BE2C (cell line): ENCODE data around the gene RNF7.

Experiments
- DNase-seq: peaks from one replicate; pipeline ENCODE4 v3.0.0-alpha.2; 2020
- H3K27me3 ChIP-seq: fragments of 250-450 bp; sonication (Bioruptor Pico); 2 replicates; pipeline ENCODE4 v1.5.1; 2020; ENCODE audit warnings: mild to moderate bottlenecking
- H3K36me3 ChIP-seq: fragments of 250-450 bp; sonication (Bioruptor Pico); 2 replicates; pipeline ENCODE4 v1.5.1; 2020; ENCODE audit warnings: mild to moderate bottlenecking
- H3K4me1 ChIP-seq: fragments of 250-450 bp; sonication (Bioruptor Pico); 2 replicates; pipeline ENCODE4 v1.5.1; 2020
- H3K4me3 ChIP-seq: 2 replicates; pipeline ENCODE4 v1.5.1; 2011; ENCODE audit warnings: low read depth, low read length
- H3K9me3 ChIP-seq: fragments of 250-450 bp; sonication (Bioruptor Pico); 2 replicates; pipeline ENCODE4 v1.5.1; 2020
- CTCF ChIP-seq: IDR thresholded peaks from 2 replicates; pipeline ENCODE4 v1.5.1; 2012; ENCODE audit warnings: mild to moderate bottlenecking, low read depth, low read length

Gene RNF7

GRCh38 chr3:141728355-141728892 lies 9.7 kb upstream of the RNF7 start:
- no peak overlapping the region for H3K4me3 ChIP-seq
- no peak for TF ChIP-seq CTCF
- DNase-seq = no peak
- no peaks in the 10 kb centered on the region for H3K4me1 ChIP-seq
- H3K27me3 ChIP-seq = no peaks in the 10 kb centered on the region
- no peaks in the 10 kb centered on the region for H3K9me3 ChIP-seq
- H3K36me3 ChIP-seq = no peaks in the 10 kb centered on the region

- Histone ChIP-seq H3K4me1 (no peaks in the 10 kb centered on the region), H3K4me3 (no peak overlapping the region), H3K27me3 (no peaks in the 10 kb centered on the region), H3K9me3 (no peaks in the 10 kb centered on the region), H3K36me3 (no peaks in the 10 kb centered on the region)
- DNase-seq = no peak
- TF ChIP-seq CTCF = peak; percentile 34
Measured at GRCh38 chr3:141729240-141729639, 8.9 kb upstream of the RNF7 start.

- Histone ChIP-seq H3K36me3 (no peaks in the 10 kb centered on the region; the same call in none of the 2 replicates), H3K9me3 (no peaks in the 10 kb centered on the region), H3K4me3 (no peak overlapping the region), H3K27me3 (no peaks in the 10 kb centered on the region), H3K4me1 (no peaks in the 10 kb centered on the region)
- no peak for DNase-seq
- no peak for TF ChIP-seq CTCF
Measured at GRCh38 chr3:141735176-141735575, 2.9 kb upstream of the RNF7 start.

- no peak for DNase-seq
- Histone ChIP-seq H3K9me3 (no peaks in the 10 kb centered on the region), H3K4me3 (no peak overlapping the region), H3K36me3 (no peaks in the 10 kb centered on the region; the same call in none of the 2 replicates), H3K4me1 (peaks cover 2% of the 10 kb centered on the region; the same call in 1 of the 2 replicates), H3K27me3 (no peaks in the 10 kb centered on the region)
- TF ChIP-seq CTCF = no peak
Measured at GRCh38 chr3:141735770-141736465, 2.2 kb upstream of the RNF7 start.

GRCh38 chr3:141737093-141737492 lies 1.0 kb upstream of the RNF7 start:
- Histone ChIP-seq H3K36me3 (no peaks in the 10 kb centered on the region; the same call in none of the 2 replicates), H3K27me3 (no peaks in the 10 kb centered on the region), H3K4me3 (no peak overlapping the region), H3K4me1 (peaks cover 4% of the 10 kb centered on the region; the same call in 1 of the 2 replicates), H3K9me3 (no peaks in the 10 kb centered on the region)
- no peak for DNase-seq
- no peak for TF ChIP-seq CTCF

GRCh38 chr3:141737678-141738021 lies 448 bp upstream of the RNF7 start:
- Histone ChIP-seq H3K4me1 (peaks cover 4% of the 10 kb centered on the region; the same call in 1 of the 2 replicates), H3K36me3 (peaks cover 3% of the 10 kb centered on the region), H3K4me3 (peak overlapping the region; percentile 58), H3K27me3 (no peaks in the 10 kb centered on the region), H3K9me3 (no peaks in the 10 kb centered on the region)
- TF ChIP-seq CTCF = no peak
- no peak for DNase-seq
